Left lung (tissue), 10 donors: ENCODE measurements around the gene MR1. TPM values are rescaled to one million over a fixed set of nuclear protein-coding genes. Genes with fewer than 3 reads are reported as not detected.
A peak's percentile ranks its signal among the peaks of the same experiment; 100 is the strongest.

Experiments used
- ATAC-seq: fragments of 200-7000 bp; cut with Tn5 transposase; one replicate; pipeline ENCODE4 v1.9.1; 2020; ENCODE audit warnings: moderate library complexity
- DNase-seq, 4 donors: peaks; one replicate each; pipeline ENCODE4 v3.0.0-alpha.2; 2013 to 2020
- H3K27ac ChIP-seq, 2 donors: fragments of 200-600 bp; sonication (generic) in 1 of 2; one replicate each; pipeline versions ENCODE4 v1.5.0 to v1.8.0; 2020 to 2021
- H3K27me3 ChIP-seq, 2 donors: fragments of 200-600 bp; sonication (generic) in 1 of 2; one replicate each; pipeline versions ENCODE4 v1.5.0 to v1.8.0; 2020 to 2021
- H3K36me3 ChIP-seq, 2 donors: fragments of 200-600 bp; sonication (generic) in 1 of 2; one replicate each; pipeline versions ENCODE4 v1.5.0 to v1.8.0; 2020 to 2021
- H3K4me1 ChIP-seq, 2 donors: fragments of 200-600 bp; one replicate each; pipeline ENCODE4 v1.8.0; 2021
- H3K4me3 ChIP-seq, 2 donors: fragments of 200-600 bp; sonication (generic) in 1 of 2; one replicate each; pipeline versions ENCODE4 v1.5.0 to v1.8.0; 2020 to 2021; ENCODE audit warnings: mild to moderate bottlenecking in 1 of 2
- H3K9me3 ChIP-seq, 2 donors: fragments of 200-600 bp; sonication (generic) in 1 of 2; one replicate each; pipeline versions ENCODE4 v1.5.0 to v1.8.0; 2020 to 2021
- intact Hi-C, 2 donors: fragments of 100-400 bp; cut with DNase I; formaldehyde crosslinking; loops; one replicate each; pipeline versions ENCODE4 v1.11.2 to v1.14.2; 2022
- polyA plus RNA-seq, 6 donors: library from polyadenylated mRNA; unstranded; fragments of 120-200 nt; gene quantifications; one replicate each; pipeline ENCODE4 v1.2.1, GENCODE V29; 2013; ENCODE audit not compliant: insufficient read length in 6 of 6
- total RNA-seq, 2 donors: library from RNA; stranded (reverse); fragmentation: NEBNext Ultra II Directional; extraction: Animal tissue kit (Norgen Biotek cat#: 25700); gene quantifications; one replicate each; pipeline ENCODE4 v1.2.1, GENCODE V29; 2021
- TF ChIP-seq, protein P1 (sequence below), 2 donors: fragments of 200-600 bp; sonication (generic) in 1 of 2; IDR thresholded peaks; one replicate each; pipeline versions ENCODE4 v1.5.0 to v1.8.0; 2021; ENCODE audit warnings: antibody characterized with exemption in 2 of 2
- donor health status: DM: no; HTN: yes; CAD: no.
- donor health status: DM: no; HTN: no; CAD: no.

The MR1 gene
- total and polyA plus RNA-seq, 8 donors = 6.1 to 45.7 (median 7.2) TPM

DNA sequence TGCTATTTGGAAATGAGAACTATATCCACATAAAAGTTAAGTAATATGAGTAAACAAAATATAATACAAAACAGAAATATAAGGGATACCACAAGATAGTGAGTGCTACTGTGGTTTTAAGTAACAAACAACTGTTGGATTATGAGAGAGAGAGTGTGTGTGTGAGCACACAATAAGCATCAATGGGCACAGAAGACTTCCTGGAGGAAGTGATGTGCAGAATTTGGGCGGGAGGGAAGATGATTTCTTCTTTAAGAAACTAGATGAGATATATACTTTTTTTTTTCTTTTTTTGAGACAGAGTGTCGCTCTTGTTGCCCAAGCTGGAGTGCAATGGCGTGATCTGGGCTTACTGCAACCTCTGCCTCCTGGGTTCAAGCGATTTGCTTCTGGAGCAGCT, 46.8 kb downstream of the MR1 start:
- Histone ChIP-seq H3K4me3 (no peak overlapping the region), H3K36me3 (no peaks in the 10 kb centered on the region), H3K9me3 (no peaks in the 10 kb centered on the region), H3K27ac (no peak overlapping the region), H3K4me1 (peaks cover 0 to 10% of the 10 kb centered on the region in 2 donors), H3K27me3 (no peaks in the 10 kb centered on the region)
- TF ChIP-seq, protein P1, sequence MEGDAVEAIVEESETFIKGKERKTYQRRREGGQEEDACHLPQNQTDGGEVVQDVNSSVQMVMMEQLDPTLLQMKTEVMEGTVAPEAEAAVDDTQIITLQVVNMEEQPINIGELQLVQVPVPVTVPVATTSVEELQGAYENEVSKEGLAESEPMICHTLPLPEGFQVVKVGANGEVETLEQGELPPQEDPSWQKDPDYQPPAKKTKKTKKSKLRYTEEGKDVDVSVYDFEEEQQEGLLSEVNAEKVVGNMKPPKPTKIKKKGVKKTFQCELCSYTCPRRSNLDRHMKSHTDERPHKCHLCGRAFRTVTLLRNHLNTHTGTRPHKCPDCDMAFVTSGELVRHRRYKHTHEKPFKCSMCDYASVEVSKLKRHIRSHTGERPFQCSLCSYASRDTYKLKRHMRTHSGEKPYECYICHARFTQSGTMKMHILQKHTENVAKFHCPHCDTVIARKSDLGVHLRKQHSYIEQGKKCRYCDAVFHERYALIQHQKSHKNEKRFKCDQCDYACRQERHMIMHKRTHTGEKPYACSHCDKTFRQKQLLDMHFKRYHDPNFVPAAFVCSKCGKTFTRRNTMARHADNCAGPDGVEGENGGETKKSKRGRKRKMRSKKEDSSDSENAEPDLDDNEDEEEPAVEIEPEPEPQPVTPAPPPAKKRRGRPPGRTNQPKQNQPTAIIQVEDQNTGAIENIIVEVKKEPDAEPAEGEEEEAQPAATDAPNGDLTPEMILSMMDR (IDR thresholded peaks at IDR 0.05) = no peak
- intact Hi-C loops = no loop called here
- ATAC-seq (no peak), DNase-seq (no peak)

DNA sequence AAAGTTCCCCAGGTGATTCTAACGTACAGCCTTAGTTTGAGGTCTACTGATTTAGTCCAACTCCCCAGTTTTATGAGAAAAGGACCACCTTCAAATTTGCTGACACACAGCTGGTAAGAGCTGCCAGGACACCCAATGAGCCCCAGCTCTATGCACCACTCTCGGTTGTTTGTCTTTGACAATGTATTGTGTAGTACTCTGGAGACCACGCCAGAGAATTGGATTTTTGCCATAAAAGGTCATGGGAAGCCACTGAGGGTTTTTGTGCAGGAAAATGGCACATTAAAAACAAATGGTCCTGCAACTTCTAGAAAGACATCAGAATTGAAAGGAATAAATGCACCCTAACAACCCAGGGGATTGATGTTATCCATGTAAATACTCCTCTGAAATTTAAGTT, 47.6 kb downstream of the MR1 start:
- TF ChIP-seq, protein P1 (IDR thresholded peaks at IDR 0.05) = no peak

DNA sequence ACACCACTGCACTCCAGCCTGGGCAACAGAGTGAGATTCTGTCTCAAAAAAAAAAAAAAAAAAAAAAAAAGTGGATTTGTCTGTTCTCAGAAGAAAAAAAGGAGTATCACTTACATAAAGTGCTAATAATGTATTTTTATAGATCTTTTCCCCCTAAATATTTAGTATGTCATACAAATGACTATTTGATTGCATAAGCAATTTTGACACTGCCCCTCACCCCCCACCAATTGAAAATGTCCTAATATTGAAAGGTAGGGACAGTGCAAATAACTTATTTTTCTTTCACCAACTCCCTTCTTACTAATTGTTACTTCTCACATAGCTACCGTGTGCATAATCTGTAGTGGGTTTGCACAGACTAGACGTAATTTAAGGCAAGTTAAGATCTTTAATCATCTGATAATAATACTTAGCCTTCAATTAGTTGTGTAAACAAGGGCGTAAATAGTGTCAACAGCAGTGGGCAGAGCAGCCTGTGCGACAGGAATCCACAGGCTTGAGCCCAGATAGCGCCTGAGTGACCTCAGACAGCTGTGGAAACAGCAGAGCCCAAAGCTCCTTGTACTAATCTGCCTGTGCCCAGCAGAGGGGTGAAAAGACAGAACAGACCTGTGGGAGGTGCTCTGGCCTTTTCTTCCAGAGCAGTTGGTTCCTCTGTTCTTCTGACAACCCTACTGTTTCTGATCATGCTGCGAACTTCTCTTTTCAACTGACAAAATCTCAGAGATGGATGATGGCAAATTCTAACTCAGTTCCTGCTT, 50.2 kb downstream of the MR1 start:
- DNase-seq = peak in 1 of 4 donors; percentile 72
- peak; percentile 69 for ATAC-seq
- intact Hi-C loops = no loop called here

More for the DNA sequence above, 47.6 kb downstream of the MR1 start:
- Histone ChIP-seq H3K4me1 (peaks cover 0 to 12% of the 10 kb centered on the region in 2 donors), H3K27me3 (no peaks in the 10 kb centered on the region), H3K9me3 (no peaks in the 10 kb centered on the region), H3K36me3 (no peaks in the 10 kb centered on the region), H3K4me3 (no peak overlapping the region), H3K27ac (no peak overlapping the region)
- intact Hi-C loops = no loop called here
- no peak for ATAC-seq
- DNase-seq = no peak

DNA sequence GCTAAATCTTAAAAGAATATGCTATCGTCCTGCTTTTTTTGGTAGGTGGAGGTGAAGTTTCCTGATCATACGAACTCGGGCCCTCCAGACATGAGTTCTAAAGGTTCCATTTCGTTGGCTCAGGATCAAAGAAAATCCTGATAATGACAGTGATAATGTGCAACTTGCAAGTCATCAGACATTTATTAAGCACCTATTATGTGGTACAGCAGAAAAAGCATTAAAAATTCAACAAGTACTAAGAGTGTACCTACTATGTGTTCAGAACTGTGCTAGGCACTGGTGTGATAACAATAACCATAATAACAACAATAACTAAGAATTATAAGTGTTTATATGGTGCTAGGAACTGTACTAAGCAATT, 50.8 kb downstream of the MR1 start:
- Histone ChIP-seq H3K9me3 (no peaks in the 10 kb centered on the region), H3K36me3 (no peaks in the 10 kb centered on the region), H3K27ac (no peak overlapping the region), H3K4me1 (peaks cover 0 to 31% of the 10 kb centered on the region in 2 donors), H3K27me3 (no peaks in the 10 kb centered on the region), H3K4me3 (no peak overlapping the region)
- TF ChIP-seq, protein P1 (IDR thresholded peaks at IDR 0.05) = peak in 1 of 2 donors; percentile 7
- ATAC-seq (no peak), DNase-seq (no peak)
- intact Hi-C loops = no loop called here

More for the DNA sequence above, 50.2 kb downstream of the MR1 start:
- Histone ChIP-seq H3K36me3 (no peaks in the 10 kb centered on the region), H3K4me1 (peaks cover 0 to 31% of the 10 kb centered on the region in 2 donors), H3K9me3 (no peaks in the 10 kb centered on the region), H3K4me3 (no peak overlapping the region), H3K27ac (no peak overlapping the region), H3K27me3 (no peaks in the 10 kb centered on the region)
- TF ChIP-seq, protein P1 (IDR thresholded peaks at IDR 0.05) = peak; percentile 31 to 57

DNA sequence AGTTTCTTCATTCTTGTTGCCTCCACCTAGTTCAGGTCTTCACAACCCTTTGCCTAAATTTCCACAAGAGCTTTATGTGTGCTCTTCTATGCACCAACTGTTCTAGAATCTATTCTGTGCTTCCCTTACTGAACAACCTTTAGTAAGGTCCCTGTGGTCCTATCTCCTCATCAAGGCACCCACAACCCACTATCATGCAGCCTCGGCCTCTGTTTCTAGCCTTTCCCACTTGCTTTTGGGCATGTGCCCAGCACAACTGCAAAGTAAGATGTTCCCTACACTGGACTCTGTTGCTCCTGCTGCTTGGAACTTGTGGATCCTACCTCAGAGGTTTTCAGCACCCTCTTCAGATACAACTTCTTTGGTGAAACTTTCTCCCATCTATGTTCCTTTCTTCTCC, 52.3 kb downstream of the MR1 start:
- Histone ChIP-seq H3K36me3 (no peaks in the 10 kb centered on the region), H3K27me3 (no peaks in the 10 kb centered on the region), H3K4me3 (no peak overlapping the region), H3K9me3 (no peaks in the 10 kb centered on the region), H3K4me1 (peaks cover 0 to 37% of the 10 kb centered on the region in 2 donors), H3K27ac (no peak overlapping the region)
- no peak for DNase-seq
- no peak for ATAC-seq
- intact Hi-C loops = loop anchor here in 1 of 2 donors (5.0 kb wide), 1 partner anchor 56 kb away; no protein-coding TSS in a partner anchor
- TF ChIP-seq, protein P1 (IDR thresholded peaks at IDR 0.05) = no peak
